Neuron (in vitro differentiated cells): ENCODE measurements around the gene NUAK1.

Experiments
- H2AFZ ChIP-seq: one replicate; pipeline ENCODE4 v1.6.1; 2013; ENCODE audit warnings: low read depth, mild to moderate bottlenecking, inconsistent platforms, low read length, moderate library complexity
- H3K27me3 ChIP-seq: one replicate; pipeline ENCODE4 v1.6.1; 2013; ENCODE audit warnings: low read length; ENCODE audit not compliant: insufficient read depth
- H3K36me3 ChIP-seq: one replicate; pipeline ENCODE4 v1.6.1; 2013; ENCODE audit warnings: low read length; ENCODE audit not compliant: insufficient read depth
- H3K4me1 ChIP-seq: one replicate; pipeline ENCODE4 v1.6.1; 2013; ENCODE audit warnings: low read length; ENCODE audit not compliant: insufficient read depth
- H3K4me3 ChIP-seq: 2 replicates; pipeline ENCODE4 v1.5.1; 2013; ENCODE audit warnings: mild to moderate bottlenecking, low read length, moderate library complexity
- H3K9me3 ChIP-seq: one replicate; pipeline ENCODE4 v1.6.1; 2013; ENCODE audit warnings: low read length

Gene NUAK1

DNA sequence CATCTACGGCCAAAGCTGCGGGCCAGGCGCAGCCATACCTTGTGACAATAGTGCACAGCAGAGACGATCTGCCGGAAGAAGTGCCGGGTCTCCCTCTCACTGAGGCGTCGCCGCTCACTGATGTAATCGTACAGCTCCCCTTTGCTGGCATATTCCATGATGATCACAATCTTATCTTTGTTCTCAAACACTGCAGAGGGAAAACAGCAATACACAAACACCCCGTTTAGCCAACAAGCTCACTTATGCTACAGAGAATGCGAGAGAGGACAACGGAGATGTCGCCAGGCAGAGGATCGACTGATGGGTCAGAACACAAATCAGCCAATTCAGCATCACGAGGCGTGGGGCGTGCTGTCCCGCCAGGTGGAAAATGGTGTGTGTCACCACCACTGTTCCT, 52.1 kb downstream of the NUAK1 start:
- Histone ChIP-seq H3K36me3 (peaks cover 62% of the 10 kb centered on the region), H3K4me1 (peaks cover 40% of the 10 kb centered on the region)

GRCh38 chr12:106085213-106085612, 53.5 kb downstream of the NUAK1 start:
- Histone ChIP-seq H3K4me3 (no peak overlapping the region), H3K36me3 (peaks cover 60% of the 10 kb centered on the region), H3K4me1 (peaks cover 55% of the 10 kb centered on the region), H3K9me3 (no peaks in the 10 kb centered on the region), H2AFZ (no peak overlapping the region), H3K27me3 (no peaks in the 10 kb centered on the region)

More for the DNA sequence above, 52.1 kb downstream of the NUAK1 start:
- H3K27me3 ChIP-seq: no peaks in the 10 kb centered on the region
- no peaks in the 10 kb centered on the region for H3K9me3 ChIP-seq
- H2AFZ ChIP-seq: no peak overlapping the region
- no peak overlapping the region for H3K4me3 ChIP-seq

- H3K27me3 ChIP-seq: no peaks in the 10 kb centered on the region
- H3K4me3 ChIP-seq: no peak overlapping the region
- no peak overlapping the region for H2AFZ ChIP-seq
- peaks cover 59% of the 10 kb centered on the region for H3K4me1 ChIP-seq
- H3K9me3 ChIP-seq: no peaks in the 10 kb centered on the region
- H3K36me3 ChIP-seq: peaks cover 56% of the 10 kb centered on the region
Observed at GRCh38 chr12:106084759-106085158, 54.0 kb downstream of the NUAK1 start.

DNA sequence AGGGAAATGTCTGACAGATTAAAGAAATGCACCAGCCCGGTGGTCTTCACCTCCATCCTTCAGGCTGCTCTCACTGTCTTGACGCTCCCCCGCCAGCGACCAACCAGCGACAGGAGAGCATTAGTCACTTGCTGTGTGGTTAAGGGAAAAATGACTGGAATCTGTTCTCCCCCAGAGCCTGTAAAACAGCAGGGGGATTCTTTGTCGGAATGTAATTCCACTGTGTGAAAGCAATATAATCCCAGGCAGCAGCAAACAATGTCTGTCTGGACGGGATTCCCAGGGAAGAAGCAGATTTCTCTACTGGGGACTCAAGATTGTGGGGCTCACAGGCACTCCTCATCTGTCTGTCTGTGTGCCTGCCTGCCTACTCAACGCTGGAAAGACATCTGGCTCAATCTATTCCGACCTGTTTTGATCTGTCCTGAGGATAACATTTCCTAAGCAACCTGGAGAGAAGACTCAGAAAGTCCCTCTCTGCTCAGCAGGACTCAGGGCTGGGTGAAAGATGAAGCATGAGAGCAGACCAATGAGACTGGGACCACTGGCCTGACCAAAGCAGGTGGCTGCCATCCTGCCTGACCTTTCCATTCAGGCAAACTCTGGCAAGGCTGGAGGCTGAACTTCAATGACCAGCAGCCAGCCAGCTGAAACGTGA, 54.6 kb downstream of the NUAK1 start:
- H2AFZ ChIP-seq: no peak overlapping the region
- no peaks in the 10 kb centered on the region for H3K27me3 ChIP-seq
- no peaks in the 10 kb centered on the region for H3K9me3 ChIP-seq
- H3K4me3 ChIP-seq: peak overlapping the region; percentile 2
- peaks cover 51% of the 10 kb centered on the region for H3K36me3 ChIP-seq
- H3K4me1 ChIP-seq: peaks cover 65% of the 10 kb centered on the region

GRCh38 chr12:106082216-106083175, 56.3 kb downstream of the NUAK1 start:
- no peaks in the 10 kb centered on the region for H3K9me3 ChIP-seq
- H2AFZ ChIP-seq: no peak overlapping the region
- no peak overlapping the region for H3K4me3 ChIP-seq
- H3K27me3 ChIP-seq: no peaks in the 10 kb centered on the region
- H3K4me1 ChIP-seq: peaks cover 81% of the 10 kb centered on the region
- peaks cover 52% of the 10 kb centered on the region for H3K36me3 ChIP-seq

- peaks cover 90% of the 10 kb centered on the region for H3K4me1 ChIP-seq
Observed at GRCh38 chr12:106081606-106082005, 57.1 kb downstream of the NUAK1 start.

DNA sequence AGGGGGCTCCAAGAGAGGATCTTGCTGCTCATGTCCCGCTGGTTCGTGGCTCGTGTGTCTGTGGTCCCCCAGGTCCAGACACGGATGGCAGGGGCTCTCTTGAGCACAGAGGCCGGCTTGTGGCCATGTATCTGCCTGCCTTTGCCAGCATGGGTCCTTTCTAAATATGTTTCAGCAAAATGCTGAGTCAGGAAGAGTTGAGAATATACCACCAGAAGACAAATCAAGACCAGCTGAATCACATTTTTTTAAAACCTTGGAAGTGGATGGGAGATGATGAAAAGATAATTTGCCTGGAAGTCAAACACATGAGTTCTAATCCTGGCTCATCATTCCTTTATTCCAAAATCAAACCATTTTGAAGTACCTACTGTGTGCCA, 58.0 kb downstream of the NUAK1 start:
- Histone ChIP-seq H3K4me1 (peaks cover 98% of the 10 kb centered on the region), H3K4me3 (no peak overlapping the region), H3K36me3 (peaks cover 60% of the 10 kb centered on the region), H3K27me3 (no peaks in the 10 kb centered on the region), H3K9me3 (no peaks in the 10 kb centered on the region), H2AFZ (no peak overlapping the region)

More at GRCh38 chr12:106081606-106082005, 57.1 kb downstream of the NUAK1 start:
- no peaks in the 10 kb centered on the region for H3K27me3 ChIP-seq
- peaks cover 54% of the 10 kb centered on the region for H3K36me3 ChIP-seq
- no peak overlapping the region for H2AFZ ChIP-seq
- H3K4me3 ChIP-seq: no peak overlapping the region
- no peaks in the 10 kb centered on the region for H3K9me3 ChIP-seq

DNA sequence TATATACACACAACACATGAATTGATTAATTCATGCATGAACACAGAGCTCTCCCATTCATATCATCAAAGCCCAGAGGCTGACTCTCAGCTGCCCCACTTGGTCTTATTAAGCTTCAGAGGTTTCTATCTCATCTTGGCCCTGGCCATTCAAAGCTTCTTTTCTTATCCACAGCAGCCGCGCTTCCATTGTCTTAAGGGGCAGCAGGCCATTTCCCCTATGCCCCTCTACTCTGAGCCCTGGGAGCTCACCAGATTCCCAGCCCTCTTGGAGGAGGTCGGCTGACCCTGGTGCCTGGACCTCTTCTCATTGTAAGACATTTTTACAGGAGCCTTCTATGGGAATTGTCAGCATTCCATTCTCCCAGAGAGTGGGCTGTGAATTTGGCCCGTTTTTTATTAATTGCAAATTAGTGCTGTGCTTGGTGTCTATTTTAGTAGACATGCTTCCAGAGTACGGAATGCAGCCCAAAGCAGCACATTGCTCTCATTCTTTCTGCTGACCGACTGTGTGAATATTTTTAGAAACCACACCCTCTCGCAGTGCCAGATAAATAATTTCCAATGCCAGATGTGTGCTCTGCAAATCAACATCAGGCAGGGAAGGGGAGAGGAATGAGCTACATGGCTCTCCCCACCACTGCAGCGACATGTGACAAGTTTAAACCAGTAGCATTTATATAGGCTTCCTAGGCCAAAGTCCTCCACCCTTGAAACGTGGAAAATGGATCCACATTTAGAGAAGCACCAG, 58.5 kb downstream of the NUAK1 start:
- H3K9me3 ChIP-seq: no peaks in the 10 kb centered on the region
- peaks cover 98% of the 10 kb centered on the region for H3K4me1 ChIP-seq
- peaks cover 62% of the 10 kb centered on the region for H3K36me3 ChIP-seq
- no peak overlapping the region for H3K4me3 ChIP-seq
- H2AFZ ChIP-seq: no peak overlapping the region
- no peaks in the 10 kb centered on the region for H3K27me3 ChIP-seq

DNA sequence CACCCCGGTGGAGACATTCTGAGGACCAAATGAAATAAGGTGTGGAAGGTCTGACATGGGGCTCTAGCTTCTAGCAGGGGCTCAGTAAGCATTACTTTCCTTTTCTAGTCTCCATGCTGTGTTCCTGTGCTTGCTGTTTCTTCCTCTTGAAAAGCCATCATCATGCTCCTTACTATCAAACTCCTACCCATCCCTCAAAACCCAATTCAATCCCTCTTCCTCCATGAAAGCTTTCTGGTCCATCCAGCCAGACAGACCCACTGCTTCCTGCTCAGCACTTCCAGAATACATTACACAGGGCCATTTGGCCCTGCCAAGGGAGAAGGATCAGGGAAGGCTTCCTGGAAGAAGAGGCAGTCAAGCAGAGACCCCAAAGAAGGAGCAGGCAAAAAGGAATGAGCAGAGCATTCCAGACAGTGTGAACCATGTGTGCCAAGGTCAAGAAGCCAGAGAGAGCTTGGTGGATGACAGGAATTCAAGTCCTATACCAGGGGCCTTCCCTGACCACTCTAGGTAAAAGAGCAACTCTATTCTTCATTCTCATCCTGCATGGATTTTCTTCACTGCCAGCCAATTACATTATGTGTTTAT, 59.5 kb downstream of the NUAK1 start:
- no peak overlapping the region for H2AFZ ChIP-seq
- H3K27me3 ChIP-seq: no peaks in the 10 kb centered on the region
- H3K4me1 ChIP-seq: peaks cover 98% of the 10 kb centered on the region
- no peak overlapping the region for H3K4me3 ChIP-seq
- peaks cover 62% of the 10 kb centered on the region for H3K36me3 ChIP-seq
- H3K9me3 ChIP-seq: no peaks in the 10 kb centered on the region

- Histone ChIP-seq H3K36me3 (peaks cover 62% of the 10 kb centered on the region), H3K27me3 (no peaks in the 10 kb centered on the region), H2AFZ (no peak overlapping the region), H3K4me1 (peaks cover 98% of the 10 kb centered on the region), H3K9me3 (no peaks in the 10 kb centered on the region), H3K4me3 (no peak overlapping the region)
Observed at GRCh38 chr12:106078358-106079010, 60.3 kb downstream of the NUAK1 start.

GRCh38 chr12:106074706-106075392, 63.9 kb downstream of the NUAK1 start:
- Histone ChIP-seq H3K36me3 (peaks cover 71% of the 10 kb centered on the region), H3K4me3 (no peak overlapping the region), H2AFZ (no peak overlapping the region), H3K4me1 (peaks cover 63% of the 10 kb centered on the region), H3K27me3 (no peaks in the 10 kb centered on the region), H3K9me3 (peaks cover 4% of the 10 kb centered on the region)

DNA sequence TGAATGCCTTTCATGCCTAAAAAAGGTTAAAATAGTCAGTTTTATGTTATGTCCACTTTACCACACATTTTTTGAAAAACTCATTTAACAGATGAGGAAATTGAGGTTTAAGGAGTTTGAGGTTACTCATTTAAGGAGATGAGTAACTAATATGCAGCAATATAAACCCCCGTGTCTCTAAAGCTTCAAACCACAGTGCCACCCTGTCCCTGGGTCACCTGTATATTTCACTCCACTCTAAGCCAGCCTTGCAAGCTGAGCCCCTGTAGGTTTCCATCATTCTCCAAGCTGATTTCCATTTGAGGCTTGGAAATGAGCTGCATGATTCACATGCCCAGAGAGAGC, 64.4 kb downstream of the NUAK1 start:
- Histone ChIP-seq H2AFZ (no peak overlapping the region), H3K4me3 (no peak overlapping the region), H3K27me3 (no peaks in the 10 kb centered on the region), H3K4me1 (peaks cover 58% of the 10 kb centered on the region), H3K36me3 (peaks cover 76% of the 10 kb centered on the region), H3K9me3 (peaks cover 6% of the 10 kb centered on the region)
